NCI-H1930 (cell line): Measurements from ENCODE around the gene IQCN.
"Not testable (repeated sequence)": the region's sequence is repeated elsewhere in the genome, so short reads cannot be mapped to it uniquely, and the experiment has no call there.

Experiments used
- DNase-seq, 2 experiments: peaks; one replicate each; lab custom pipeline; 2025; lab: John Stamatoyannopoulos, UW

IQCN gene

DNA sequence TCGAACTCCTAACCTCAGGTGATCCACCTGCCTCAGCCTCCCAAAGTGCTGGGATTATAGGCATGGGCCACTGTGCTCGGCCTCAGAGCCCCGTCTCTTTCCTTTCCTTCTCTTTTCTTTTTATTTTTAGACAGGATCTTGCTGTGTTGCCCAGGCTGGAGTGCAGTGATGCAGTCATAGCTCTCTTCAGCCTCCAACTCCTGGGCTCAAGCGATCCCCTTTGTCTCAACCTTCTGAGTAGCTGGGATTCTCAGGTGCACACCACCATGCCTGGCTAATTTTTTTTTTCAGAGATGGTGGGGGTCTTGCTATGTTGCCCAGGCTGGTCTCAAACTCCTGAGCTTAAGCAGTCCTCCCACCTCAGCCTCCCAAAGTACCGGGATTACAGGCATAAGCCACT lies 64.3 kb downstream of the IQCN start:
- not testable (repeated sequence) for DNase-seq

DNA sequence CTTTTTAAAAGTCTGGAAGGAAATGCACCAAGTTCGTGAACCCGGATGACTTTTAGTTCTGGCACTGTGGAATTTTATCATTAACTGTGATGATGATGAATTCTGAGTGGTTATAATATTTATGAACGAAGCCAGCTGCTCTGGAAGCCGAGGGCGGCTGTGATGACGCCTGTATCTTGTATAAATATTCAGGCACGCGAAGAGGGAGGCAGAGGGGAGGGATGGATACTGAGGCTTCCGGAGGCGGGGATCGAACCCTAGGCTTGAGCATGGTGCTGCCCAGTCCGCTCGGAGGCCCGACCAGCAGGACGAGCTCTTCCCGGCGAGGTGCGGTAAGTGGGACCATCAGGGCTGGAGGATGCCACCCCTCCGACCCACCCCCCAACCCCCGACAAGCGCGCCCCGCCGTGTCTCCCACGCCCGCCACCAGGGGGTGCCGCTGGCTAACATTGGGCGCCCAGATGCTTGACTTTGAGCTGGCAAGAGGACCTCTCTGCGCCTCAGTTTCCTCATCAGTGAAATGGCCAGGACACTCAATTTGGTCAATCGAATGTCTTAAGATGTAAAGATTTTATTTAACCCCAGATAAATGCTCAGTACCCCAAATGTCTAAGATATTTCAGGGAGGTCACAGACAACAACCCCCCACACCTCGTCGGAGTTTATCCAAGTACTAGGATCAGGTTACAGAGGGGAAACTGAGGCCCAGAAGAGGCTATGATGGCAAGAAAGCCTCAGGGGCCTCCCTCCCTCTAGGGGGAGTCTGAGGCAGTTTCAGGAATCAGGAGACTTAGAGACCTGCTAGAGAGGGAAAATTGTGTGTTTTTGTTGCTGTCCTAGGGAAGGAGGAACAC lies 65.9 kb downstream of the IQCN start:
- DNase-seq, result peak in 1 of 2 experiments; percentile 30
